ENCODE data around the gene FAM167B.

The FAM167B gene

DNA sequence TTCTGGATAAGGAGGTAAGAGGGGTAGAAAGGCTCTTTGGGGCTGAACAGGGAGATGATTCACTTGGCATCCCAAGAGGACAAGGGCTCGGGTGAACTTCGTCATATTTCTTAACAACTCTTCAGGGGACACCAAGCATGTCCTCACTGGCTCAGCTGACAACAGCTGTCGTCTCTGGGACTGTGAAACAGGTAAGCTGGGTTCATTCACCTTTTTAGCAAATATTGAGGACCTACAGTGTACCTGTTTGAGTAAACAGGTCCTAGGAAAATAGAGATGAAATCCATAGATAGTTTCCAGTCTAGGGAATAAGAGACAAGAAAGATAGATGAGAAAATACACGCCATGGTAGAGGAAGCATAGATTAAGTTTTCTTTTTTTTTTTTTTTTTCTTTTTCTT lies 22.7 kb upstream of the FAM167B start:
- DNase-seq (ENCODE audit: low read depth) = peak; percentile 73

DNA sequence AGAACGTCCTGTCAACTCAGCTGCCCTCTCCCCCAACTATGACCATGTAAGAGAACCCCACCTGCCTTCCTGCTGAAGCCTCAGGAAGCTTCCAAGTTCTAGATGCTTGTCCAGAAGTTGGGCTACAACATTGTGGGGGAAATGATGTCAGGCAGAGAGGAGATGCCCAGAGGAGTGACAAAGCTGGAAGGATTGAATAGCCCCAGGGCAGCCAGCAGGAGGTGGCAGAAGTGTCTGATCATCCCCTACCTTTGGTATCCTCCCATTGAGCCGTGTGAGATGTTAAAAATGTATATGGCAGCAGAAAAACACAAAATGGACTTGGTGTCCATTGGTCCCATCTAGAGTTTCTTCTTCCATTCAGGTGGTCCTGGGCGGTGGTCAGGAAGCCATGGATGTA lies 18.3 kb upstream of the FAM167B start:
- no peak for DNase-seq (ENCODE audit: low read depth)
- H3K4me3 ChIP-seq (ENCODE audit: low read depth, low read length) = no peak overlapping the region
- no peak for TF ChIP-seq CTCF (IDR thresholded peaks at IDR 0.05; ENCODE audit: control insufficient read depth, extremely low read depth, insufficient read depth)

More for the DNA sequence above, 22.7 kb upstream of the FAM167B start:
- H3K4me3 ChIP-seq (ENCODE audit: low read depth, low read length) = peak overlapping the region; percentile 100
- no peak for TF ChIP-seq CTCF (IDR thresholded peaks at IDR 0.05; ENCODE audit: control insufficient read depth, extremely low read depth, insufficient read depth)

- DNase-seq (ENCODE audit: low read depth) = no peak
- TF ChIP-seq CTCF (IDR thresholded peaks at IDR 0.05; ENCODE audit: control insufficient read depth, extremely low read depth, insufficient read depth) = no peak
- no peak overlapping the region for H3K4me3 ChIP-seq (ENCODE audit: low read depth, low read length)
Measured at GRCh38 chr1:32231843-32232432, 15.1 kb upstream of the FAM167B start.

DNA sequence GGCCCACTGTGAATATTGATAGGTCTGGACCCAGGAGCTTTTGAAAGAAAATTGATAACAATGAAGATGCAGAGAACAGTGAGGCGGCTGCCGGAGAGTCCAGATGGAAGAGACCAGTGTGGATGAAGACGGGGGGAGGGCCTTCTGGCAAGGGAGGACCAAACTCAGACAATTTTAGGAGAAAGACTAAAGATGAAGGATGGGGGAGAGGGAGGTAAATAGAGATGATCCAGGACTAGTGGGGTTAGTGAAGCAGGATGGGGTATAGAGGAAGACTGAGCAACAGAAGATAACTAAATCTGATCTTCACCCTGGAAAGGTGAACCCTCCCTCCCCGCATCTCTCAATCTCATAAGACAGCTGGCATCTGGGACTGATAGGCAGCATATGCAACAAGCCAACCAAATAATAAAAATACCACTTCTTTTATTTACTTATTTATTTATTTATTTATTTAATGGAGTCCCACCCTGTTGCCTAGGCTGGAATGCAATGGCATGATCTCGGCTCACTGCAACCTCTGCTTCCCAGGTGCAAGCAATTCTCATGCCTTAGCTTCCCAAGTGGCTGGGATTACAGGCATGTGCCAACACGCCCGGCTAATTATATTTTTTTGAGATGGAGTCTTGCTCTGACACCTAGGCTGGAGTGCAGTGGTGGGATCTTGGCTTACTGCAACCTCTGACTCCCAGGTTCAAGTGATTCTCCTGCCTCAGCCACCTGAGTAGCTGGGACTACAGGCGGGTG lies 14.3 kb upstream of the FAM167B start:
- no peak for DNase-seq (ENCODE audit: low read depth)
- no peak for TF ChIP-seq CTCF (IDR thresholded peaks at IDR 0.05; ENCODE audit: control insufficient read depth, extremely low read depth, insufficient read depth)
- H3K4me3 ChIP-seq (ENCODE audit: low read depth, low read length) = no peak overlapping the region

DNA sequence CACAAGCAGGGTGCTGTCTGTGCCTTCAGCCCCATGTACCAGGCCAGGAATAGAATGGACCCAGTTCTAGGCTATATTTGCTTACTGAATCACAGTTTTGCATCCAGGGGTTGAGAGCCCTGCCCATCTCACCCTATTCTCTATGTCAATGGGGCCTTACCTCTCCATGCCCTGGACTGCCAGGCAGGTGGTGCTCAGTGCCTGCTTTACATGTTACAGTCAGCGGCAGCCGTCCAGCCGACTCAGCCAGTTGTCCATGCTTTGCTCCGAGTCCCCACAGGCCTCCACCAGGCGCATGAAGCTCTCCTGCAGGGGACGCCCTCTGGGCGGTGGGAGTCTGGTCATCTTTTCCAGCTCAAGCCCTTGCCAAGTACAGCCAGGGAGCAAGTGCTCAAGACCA lies 12.2 kb upstream of the FAM167B start:
- no peak for TF ChIP-seq CTCF (IDR thresholded peaks at IDR 0.05; ENCODE audit: control insufficient read depth, extremely low read depth, insufficient read depth)
- no peak overlapping the region for H3K4me3 ChIP-seq (ENCODE audit: low read depth, low read length)
- DNase-seq (ENCODE audit: low read depth) = no peak

GRCh38 chr1:32239337-32239736 lies 7.7 kb upstream of the FAM167B start:
- no peak overlapping the region for H3K4me3 ChIP-seq (ENCODE audit: low read depth, low read length)
- no peak for TF ChIP-seq CTCF (IDR thresholded peaks at IDR 0.05; ENCODE audit: control insufficient read depth, extremely low read depth, insufficient read depth)
- no peak for DNase-seq (ENCODE audit: low read depth)

DNA sequence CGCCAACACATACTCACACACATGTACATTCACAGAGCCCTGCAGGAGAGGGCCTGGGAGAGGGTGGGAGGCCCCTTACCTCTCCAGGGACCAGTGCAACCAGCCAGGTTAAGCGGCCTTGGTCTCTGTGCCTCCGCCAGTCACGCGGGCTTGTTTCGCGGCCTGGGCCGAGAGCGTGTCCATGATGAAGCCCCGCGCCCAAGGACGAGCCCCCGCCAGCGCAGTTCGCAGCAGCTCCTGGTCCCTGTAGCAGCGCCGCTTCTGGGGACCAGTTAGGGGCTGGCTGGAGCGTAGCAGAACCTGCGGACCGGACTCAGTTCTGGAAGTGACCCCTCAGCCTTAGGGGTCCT lies 7.3 kb upstream of the FAM167B start:
- DNase-seq (ENCODE audit: low read depth) = no peak
- no peak for TF ChIP-seq CTCF (IDR thresholded peaks at IDR 0.05; ENCODE audit: control insufficient read depth, extremely low read depth, insufficient read depth)
- H3K4me3 ChIP-seq (ENCODE audit: low read depth, low read length) = peak overlapping the region; percentile 57
